K562 (cell line): ENCODE results near the gene CHST10. TPM values are rescaled to one million over a fixed set of nuclear protein-coding genes. Genes with fewer than 3 reads are reported as not detected.
A peak's percentile ranks its signal among the peaks of the same experiment; 100 is the strongest.

Experiments
- DPF2 ChIP-seq: fragments of 450-650 bp; IDR thresholded peaks from 2 replicates; pipeline ENCODE4 v1.6.1; 2016
- ELF2 ChIP-seq: fragments of 250-450 bp; sonication (Bioruptor Pico); IDR thresholded peaks from 2 replicates; pipeline ENCODE4 v1.5.0; 2021; ENCODE audit warnings: mild to moderate bottlenecking
- MCM7 ChIP-seq, 2 experiments: fragments of 450-650 bp; IDR thresholded peaks; 2 replicates each; pipeline ENCODE4 v1.6.1; 2016 to 2018
- NR3C1 ChIP-seq: sonication (generic); formaldehyde crosslinking; IDR thresholded peaks from 2 replicates; pipeline ENCODE4 v1.8.1; 2022; ENCODE audit warnings: missing genetic modification reagents
- PPARD ChIP-seq: fragments of 250-450 bp; sonication (Bioruptor Pico); IDR thresholded peaks from 2 replicates; pipeline ENCODE4 v1.8.0; 2022; ENCODE audit warnings: inconsistent platforms, mild to moderate bottlenecking, moderate library complexity
- RBM14 ChIP-seq: fragments of 200-400 bp; formaldehyde crosslinking; IDR thresholded peaks from 2 replicates; pipeline ENCODE4 v1.6.1; 2018; ENCODE audit warnings: low read depth, mild to moderate bottlenecking, low read length, moderate library complexity, borderline replicate concordance; ENCODE audit not compliant: insufficient read depth
- TCF7 ChIP-seq: sonication (generic); IDR thresholded peaks from 2 replicates; pipeline ENCODE4 v1.6.1; 2016; ENCODE audit warnings: antibody characterized with exemption, borderline replicate concordance
- TCFL5 ChIP-seq: fragments of 250-450 bp; sonication (Bioruptor Pico); conservative IDR thresholded peaks from 2 replicates; pipeline ENCODE4 v1.6.1; 2021; ENCODE audit warnings: mild to moderate bottlenecking, moderate library complexity, matching md5 sums
- U2AF2 ChIP-seq: fragments of 200-400 bp; formaldehyde crosslinking; optimal IDR thresholded peaks from 2 replicates; pipeline ENCODE3; 2017; ENCODE audit warnings: low read depth, mild to moderate bottlenecking, low read length
- ZNF57 ChIP-seq: fragments of 450-650 bp; formaldehyde crosslinking; IDR thresholded peaks from 2 replicates; pipeline ENCODE4 v1.4.0; 2020; ENCODE audit warnings: mild to moderate bottlenecking, moderate library complexity
- polyA plus RNA-seq, 8 experiments: library from polyadenylated mRNA; depleted of rRNA in 4 of 8; stranded (reverse) in 5 of 8; unstranded in 3 of 8; fragments of >200 nt; fragmentation: Nextera tagmentation in 2 of 8; fragmentation: Illumina TruSeq in 1 of 8; extraction: Ambion mirVana in 2 of 8; extraction: Trizol in 1 of 8; gene quantifications; 2 replicates each; pipeline versions ENCODE4 v1.2.1 to v1.2.3, GENCODE V29; 2011 to 2014; ENCODE audit warnings: inconsistent platforms in 1 of 8, missing spikeins in 1 of 8
- total RNA-seq, 7 experiments: library from RNA; depleted of rRNA in 6 of 7; stranded (reverse); fragments of >200 nt in 6 of 7; fragmentation: Illumina TruSeq in 2 of 7; extraction: Trizol in 2 of 7; gene quantifications; 2 replicates each; pipeline versions ENCODE4 v1.2.1 to v1.2.3, GENCODE V29; 2011 to 2021; ENCODE audit warnings: low replicate concordance in 1 of 7
- TF ChIP-seq, protein P1 (sequence below): fragments of 250-450 bp; sonication (Bioruptor Pico); IDR thresholded peaks from 2 replicates; pipeline ENCODE4 v1.4.0; 2020; ENCODE audit warnings: borderline replicate concordance
- TF ChIP-seq, protein P2 (sequence below): fragments of 250-450 bp; sonication (Bioruptor Pico); IDR thresholded peaks from 2 replicates; pipeline ENCODE4 v1.5.0; 2021
- TF ChIP-seq, protein P3 (sequence below): fragments of 450-650 bp; formaldehyde crosslinking; IDR thresholded peaks from 2 replicates; pipeline ENCODE4 v1.4.0; 2020; ENCODE audit warnings: mild to moderate bottlenecking, moderate library complexity
- TF ChIP-seq, protein P4 (sequence below), 2 experiments: fragments of 450-650 bp; IDR thresholded peaks; 2 replicates each; pipeline ENCODE4 v1.6.1; 2018; ENCODE audit warnings: mild to moderate bottlenecking in 2 of 2, low read depth in 1 of 2; ENCODE audit not compliant: partially characterized antibody in 2 of 2
- TF ChIP-seq, protein P5 (sequence below), 2 experiments: fragments of 450-650 bp; conservative IDR thresholded peaks; 2 replicates each; pipeline ENCODE4 v1.6.1; 2017; ENCODE audit warnings: mild to moderate bottlenecking in 2 of 2, moderate library complexity in 2 of 2
- TF ChIP-seq, protein P6 (sequence below): sonication (generic); formaldehyde crosslinking; IDR thresholded peaks from 2 replicates; pipeline ENCODE4 v1.8.1; 2023; ENCODE audit warnings: mild to moderate bottlenecking, missing genetic modification reagents, moderate library complexity

CHST10 gene
- total and polyA plus RNA-seq, 9 of the 15 experiments (the other 6 are each of a cell fraction or from before 2014, with no cell fraction given): 1.3 to 30.9 (median 19.3) TPM

DNA sequence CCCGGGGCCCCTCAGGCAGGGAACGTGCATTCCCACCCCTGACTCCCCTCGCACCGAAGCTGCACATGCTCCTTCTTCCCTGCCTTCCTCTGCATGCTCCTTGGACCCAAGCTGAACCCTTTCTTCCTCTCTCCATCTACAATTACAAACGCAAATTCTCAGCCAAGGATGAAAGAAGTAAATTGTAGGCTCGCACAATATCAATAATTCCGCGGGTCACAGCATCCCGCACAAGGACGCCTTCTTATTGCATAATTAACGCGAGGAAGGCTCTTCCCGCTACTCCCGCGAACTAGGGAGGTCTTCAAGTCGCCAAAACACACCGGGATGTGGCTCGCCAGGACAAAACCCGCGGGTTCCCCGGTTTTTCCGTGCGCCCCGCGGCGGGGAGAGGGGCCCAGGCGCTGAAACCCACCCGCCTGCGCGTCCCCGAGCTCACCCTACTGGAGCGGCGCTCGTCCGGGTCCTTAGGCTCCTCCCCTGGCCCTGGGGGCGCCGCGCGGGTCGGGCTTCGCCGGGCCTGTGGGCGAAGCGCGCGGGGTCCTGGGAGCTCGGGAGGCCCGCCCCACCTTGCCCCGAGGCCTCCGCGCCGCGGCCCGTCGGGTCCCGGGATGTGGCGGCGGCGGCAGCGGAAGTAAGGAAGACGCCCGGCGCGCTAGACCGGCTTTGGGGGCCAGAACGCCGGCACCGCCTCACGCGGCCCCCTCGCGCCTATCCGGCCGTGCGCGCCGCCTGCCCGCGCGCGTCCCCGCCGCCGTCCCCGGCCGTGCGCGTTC lies at the start of gene CHST10 (continued):
- no peak for TF ChIP-seq RBM14
- TF ChIP-seq PPARD (CRISPR knock-in tag): no peak
- TF ChIP-seq TCFL5 (CRISPR knock-in tag): no peak
- TF ChIP-seq, protein P1, sequence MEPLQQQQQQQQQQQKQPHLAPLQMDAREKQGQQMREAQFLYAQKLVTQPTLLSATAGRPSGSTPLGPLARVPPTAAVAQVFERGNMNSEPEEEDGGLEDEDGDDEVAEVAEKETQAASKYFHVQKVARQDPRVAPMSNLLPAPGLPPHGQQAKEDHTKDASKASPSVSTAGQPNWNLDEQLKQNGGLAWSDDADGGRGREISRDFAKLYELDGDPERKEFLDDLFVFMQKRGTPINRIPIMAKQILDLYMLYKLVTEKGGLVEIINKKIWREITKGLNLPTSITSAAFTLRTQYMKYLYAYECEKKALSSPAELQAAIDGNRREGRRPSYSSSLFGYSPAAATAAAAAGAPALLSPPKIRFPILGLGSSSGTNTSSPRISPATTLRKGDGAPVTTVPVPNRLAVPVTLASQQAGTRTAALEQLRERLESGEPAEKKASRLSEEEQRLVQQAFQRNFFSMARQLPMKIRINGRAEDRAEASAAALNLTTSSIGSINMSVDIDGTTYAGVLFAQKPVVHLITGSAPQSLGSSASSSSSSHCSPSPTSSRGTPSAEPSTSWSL (CRISPR knock-in tag): no peak
- TF ChIP-seq, protein P2, sequence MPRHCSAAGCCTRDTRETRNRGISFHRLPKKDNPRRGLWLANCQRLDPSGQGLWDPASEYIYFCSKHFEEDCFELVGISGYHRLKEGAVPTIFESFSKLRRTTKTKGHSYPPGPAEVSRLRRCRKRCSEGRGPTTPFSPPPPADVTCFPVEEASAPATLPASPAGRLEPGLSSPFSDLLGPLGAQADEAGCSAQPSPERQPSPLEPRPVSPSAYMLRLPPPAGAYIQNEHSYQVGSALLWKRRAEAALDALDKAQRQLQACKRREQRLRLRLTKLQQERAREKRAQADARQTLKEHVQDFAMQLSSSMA: no peak
- TF ChIP-seq MCM7 (IDR thresholded peaks at IDR 0.05): no peak
- TF ChIP-seq ELF2 (CRISPR knock-in tag): no peak
- no peak for TF ChIP-seq NR3C1 (CRISPR knock-in tag)
- TF ChIP-seq, protein P3, sequence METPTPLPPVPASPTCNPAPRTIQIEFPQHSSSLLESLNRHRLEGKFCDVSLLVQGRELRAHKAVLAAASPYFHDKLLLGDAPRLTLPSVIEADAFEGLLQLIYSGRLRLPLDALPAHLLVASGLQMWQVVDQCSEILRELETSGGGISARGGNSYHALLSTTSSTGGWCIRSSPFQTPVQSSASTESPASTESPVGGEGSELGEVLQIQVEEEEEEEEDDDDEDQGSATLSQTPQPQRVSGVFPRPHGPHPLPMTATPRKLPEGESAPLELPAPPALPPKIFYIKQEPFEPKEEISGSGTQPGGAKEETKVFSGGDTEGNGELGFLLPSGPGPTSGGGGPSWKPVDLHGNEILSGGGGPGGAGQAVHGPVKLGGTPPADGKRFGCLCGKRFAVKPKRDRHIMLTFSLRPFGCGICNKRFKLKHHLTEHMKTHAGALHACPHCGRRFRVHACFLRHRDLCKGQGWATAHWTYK (CRISPR knock-in tag): peak; percentile 48; the same call in 1 of the 2 replicates
- no peak for TF ChIP-seq U2AF2
- no peak for TF ChIP-seq DPF2
- TF ChIP-seq TCF7: no peak
- TF ChIP-seq, protein P4, sequence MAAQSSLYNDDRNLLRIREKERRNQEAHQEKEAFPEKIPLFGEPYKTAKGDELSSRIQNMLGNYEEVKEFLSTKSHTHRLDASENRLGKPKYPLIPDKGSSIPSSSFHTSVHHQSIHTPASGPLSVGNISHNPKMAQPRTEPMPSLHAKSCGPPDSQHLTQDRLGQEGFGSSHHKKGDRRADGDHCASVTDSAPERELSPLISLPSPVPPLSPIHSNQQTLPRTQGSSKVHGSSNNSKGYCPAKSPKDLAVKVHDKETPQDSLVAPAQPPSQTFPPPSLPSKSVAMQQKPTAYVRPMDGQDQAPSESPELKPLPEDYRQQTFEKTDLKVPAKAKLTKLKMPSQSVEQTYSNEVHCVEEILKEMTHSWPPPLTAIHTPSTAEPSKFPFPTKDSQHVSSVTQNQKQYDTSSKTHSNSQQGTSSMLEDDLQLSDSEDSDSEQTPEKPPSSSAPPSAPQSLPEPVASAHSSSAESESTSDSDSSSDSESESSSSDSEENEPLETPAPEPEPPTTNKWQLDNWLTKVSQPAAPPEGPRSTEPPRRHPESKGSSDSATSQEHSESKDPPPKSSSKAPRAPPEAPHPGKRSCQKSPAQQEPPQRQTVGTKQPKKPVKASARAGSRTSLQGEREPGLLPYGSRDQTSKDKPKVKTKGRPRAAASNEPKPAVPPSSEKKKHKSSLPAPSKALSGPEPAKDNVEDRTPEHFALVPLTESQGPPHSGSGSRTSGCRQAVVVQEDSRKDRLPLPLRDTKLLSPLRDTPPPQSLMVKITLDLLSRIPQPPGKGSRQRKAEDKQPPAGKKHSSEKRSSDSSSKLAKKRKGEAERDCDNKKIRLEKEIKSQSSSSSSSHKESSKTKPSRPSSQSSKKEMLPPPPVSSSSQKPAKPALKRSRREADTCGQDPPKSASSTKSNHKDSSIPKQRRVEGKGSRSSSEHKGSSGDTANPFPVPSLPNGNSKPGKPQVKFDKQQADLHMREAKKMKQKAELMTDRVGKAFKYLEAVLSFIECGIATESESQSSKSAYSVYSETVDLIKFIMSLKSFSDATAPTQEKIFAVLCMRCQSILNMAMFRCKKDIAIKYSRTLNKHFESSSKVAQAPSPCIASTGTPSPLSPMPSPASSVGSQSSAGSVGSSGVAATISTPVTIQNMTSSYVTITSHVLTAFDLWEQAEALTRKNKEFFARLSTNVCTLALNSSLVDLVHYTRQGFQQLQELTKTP (IDR thresholded peaks at IDR 0.05; ENCODE audit: low read depth in 1 of 2, partially characterized antibody in 2 of 2): no peak
- no peak for TF ChIP-seq ZNF57 (CRISPR knock-in tag)
- TF ChIP-seq, protein P5, sequence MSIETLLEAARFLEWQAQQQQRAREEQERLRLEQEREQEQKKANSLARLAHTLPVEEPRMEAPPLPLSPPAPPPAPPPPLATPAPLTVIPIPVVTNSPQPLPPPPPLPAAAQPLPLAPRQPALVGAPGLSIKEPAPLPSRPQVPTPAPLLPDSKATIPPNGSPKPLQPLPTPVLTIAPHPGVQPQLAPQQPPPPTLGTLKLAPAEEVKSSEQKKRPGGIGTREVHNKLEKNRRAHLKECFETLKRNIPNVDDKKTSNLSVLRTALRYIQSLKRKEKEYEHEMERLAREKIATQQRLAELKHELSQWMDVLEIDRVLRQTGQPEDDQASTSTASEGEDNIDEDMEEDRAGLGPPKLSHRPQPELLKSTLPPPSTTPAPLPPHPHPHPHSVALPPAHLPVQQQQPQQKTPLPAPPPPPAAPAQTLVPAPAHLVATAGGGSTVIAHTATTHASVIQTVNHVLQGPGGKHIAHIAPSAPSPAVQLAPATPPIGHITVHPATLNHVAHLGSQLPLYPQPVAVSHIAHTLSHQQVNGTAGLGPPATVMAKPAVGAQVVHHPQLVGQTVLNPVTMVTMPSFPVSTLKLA (conservative IDR thresholded peaks at IDR 0.05): peak in 1 of 2 experiments; percentile 47; a peak in 3 of 4 replicates
- TF ChIP-seq, protein P6, sequence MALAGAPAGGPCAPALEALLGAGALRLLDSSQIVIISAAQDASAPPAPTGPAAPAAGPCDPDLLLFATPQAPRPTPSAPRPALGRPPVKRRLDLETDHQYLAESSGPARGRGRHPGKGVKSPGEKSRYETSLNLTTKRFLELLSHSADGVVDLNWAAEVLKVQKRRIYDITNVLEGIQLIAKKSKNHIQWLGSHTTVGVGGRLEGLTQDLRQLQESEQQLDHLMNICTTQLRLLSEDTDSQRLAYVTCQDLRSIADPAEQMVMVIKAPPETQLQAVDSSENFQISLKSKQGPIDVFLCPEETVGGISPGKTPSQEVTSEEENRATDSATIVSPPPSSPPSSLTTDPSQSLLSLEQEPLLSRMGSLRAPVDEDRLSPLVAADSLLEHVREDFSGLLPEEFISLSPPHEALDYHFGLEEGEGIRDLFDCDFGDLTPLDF (CRISPR knock-in tag): no peak
